ENCODE measurements around the gene TMEM229A. TPM values are rescaled to one million over a fixed set of nuclear protein-coding genes. Genes with fewer than 3 reads are reported as not detected.
"Not testable (repeated sequence)": the region's sequence is repeated elsewhere in the genome, so short reads cannot be mapped to it uniquely, and the experiment has no call there.

TMEM229A gene
- polyA plus RNA-seq, 4 donors: 0.08 to 0.14 (median 0.12) TPM

DNA sequence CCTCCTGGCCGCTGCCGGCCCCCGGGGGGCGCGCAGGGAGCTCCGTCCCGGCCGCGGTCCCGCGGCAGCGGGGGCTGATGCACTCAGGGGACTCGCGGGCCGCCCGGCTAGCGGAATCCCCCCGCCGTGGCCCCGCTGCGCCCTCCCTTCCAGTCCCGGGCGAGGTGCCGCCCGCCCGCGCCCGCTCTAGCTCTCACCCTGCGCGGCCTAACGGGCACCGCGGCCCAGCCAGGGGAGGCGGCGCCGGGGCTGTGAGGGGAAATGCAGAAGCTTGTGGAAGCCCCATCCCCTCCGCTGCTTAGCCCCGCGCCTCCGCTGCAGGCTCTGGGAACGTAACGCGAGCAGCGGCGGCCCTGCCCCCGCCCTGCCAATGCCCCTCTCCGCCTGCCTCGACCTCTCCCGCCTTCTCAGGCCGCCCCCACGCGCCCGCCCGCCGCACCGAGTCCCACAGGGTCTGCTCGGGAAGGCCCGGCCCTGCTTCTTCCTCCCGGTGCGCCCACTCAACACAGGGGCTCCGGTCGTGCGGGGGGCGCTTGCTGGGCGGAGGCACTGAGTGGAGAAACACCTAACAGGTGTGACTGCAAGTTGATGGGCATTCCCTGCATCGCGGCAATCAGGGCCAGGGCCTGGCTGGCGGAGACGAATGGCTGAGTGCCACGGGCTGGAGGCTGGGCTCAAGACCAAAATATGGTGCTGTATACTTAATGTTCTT, 384 bp upstream of the TMEM229A start:
- no peak for DNase-seq (ENCODE audit: low read depth in 4 of 4, low spot score in 2 of 4)

DNA sequence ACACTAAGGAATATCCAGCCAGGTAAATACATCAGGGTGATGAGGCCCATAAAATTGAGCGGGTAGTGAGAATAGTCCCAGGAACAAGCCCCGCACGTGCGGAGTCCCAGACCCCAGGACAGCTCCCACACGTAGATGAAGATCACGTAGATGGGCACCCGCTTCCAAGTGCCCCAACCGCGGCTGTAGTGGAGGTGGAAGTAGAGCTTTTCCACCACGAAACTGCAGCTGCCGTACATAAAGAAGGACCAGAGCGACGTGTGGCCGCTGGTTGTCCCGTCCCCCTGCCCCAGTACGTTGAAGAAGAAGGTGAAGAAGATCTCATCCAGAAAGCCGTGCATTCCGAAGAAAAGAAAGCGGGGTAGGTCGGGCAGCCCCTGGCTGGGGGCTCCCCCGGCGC, 948 bp downstream of the TMEM229A start:
- peak in 1 of 4 donors; percentile 3 for DNase-seq (ENCODE audit: low read depth in 4 of 4, low spot score in 2 of 4)

DNA sequence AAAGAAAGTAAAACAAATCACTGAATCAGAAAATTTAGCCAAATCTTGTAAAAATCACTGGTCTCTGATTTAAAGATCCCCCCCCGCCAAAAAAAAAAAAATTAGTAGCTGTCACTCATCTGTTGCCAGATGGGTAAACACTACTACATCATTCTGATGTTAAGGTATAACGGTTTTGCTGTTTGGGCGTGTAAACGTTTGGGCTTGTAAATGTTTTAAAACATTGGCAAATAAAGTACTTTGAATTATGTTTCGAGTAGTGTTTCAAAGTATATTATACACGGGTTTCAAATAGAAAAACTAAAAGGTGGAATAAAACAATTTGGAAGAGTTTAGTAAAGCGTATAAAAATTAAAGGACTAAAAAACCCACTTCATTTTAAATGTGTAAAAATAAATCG, 1.5 kb downstream of the TMEM229A start:
- DNase-seq (ENCODE audit: low read depth in 4 of 4, low spot score in 2 of 4): no peak

DNA sequence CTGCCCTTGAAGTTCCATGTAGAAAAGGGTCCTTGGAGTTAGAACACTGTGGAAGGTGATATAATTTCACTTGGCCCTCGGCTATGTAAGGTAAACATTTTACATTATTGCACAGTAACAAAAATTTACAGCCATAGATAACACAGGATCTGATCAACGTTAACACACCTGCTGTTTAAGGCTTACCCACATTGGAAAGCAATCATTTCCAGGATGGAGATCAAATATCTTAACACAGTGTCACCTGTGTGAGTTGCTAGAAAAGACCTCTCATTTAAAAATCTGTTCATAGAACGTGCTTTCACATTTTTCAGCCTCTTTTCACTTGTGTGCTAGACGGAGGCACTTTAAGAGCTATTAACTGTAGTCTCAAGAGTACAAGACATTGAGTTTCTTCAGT, 1.9 kb downstream of the TMEM229A start:
- DNase-seq (ENCODE audit: low read depth in 4 of 4, low spot score in 2 of 4): no peak

DNA sequence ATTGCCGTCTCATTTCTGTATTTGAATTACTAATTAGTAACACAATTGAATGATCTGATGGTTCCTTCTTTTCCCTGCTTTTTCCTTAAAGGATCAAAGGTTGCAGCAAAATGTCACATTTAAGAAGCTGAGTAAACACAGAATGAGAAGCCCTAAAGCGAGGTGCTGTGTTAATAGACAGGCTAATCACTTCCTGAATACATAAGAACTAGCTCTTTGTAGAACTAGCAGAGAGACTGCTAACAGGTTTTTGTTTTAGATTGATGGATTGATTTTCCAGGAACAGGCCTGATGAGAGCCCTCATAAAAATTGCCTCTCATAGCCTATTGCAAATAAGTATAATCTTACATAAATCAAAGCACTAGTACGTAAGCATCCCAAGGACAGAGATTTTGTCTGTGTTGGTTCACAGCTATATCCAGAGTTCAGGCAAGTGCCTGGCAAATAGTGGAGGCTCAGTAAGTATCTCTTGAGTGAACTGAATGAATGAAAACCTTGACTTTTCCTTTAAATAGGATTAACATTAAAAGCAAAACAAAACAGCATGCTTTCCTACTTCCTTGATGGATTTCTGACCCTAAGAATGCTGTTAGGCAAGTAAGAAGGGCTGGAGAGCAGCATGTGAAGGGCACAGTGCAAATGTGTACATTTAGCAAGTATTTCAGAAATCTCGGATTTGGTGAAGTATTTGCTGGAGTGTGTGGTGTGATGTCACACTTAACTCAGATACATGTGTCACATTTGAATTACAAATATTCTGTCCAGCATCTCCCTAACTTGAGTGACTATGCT, 3.3 kb downstream of the TMEM229A start:
- no peak for DNase-seq (ENCODE audit: low read depth in 4 of 4, low spot score in 2 of 4)

DNA sequence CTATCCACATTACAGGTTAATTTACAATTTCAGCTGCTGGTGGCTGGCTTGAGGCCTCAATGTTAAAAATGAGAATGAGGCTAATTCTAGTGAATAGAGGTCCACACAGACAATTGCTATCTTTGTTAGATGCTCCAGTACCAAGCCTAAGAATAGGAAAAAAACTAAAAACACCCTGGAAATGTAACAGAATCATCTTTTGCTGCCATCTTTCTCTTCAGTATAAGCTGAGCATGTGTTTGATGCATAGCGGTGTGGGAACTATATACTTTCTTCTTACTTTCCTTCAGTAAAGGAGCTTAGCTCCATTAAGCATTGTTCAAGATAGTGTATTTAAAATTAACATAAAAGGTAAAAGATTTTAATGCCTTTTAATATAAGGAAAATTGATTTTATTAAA, 5.6 kb downstream of the TMEM229A start:
- no peak for DNase-seq (ENCODE audit: low read depth in 4 of 4, low spot score in 2 of 4)

DNA sequence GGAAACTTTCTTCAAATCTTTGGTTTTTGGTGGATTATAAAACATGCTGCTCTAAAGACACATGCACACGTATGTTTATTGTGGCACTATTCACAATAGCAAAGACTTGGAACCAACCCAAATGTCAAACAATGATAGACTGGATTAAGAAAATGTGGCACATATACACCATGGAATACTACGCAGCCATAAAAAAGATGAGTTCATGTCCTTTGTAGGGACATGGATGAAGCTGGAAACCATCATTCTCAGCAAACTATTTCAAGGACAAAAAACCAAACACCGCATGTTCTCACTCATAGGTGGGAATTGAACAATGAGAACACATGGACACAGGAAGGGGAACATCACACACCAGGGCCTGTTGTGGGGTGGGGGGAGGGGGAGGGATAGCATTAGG, 8.5 kb downstream of the TMEM229A start:
- not testable (repeated sequence) for DNase-seq (ENCODE audit: low read depth in 4 of 4, low spot score in 2 of 4)

DNA sequence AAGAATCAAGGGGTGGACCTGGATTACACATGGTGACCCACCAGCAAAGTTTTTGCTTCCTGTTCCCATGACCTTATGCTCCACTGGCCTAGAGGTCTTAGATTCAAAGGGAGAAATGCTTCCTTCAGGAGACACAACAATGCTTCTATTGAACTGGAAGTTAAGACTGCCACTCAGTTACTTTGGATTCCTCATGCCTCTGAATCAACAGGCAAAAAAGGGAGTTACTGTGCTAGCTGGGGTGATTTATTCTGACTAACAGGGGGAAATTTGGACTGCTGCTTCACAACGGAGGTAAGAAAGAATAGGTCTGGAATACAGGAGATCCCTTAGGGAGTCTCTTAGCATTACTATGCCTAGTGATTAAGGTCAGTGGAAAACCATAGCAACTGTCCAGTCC, 10.3 kb downstream of the TMEM229A start:
- DNase-seq (ENCODE audit: low read depth in 4 of 4, low spot score in 2 of 4): no peak

DNA sequence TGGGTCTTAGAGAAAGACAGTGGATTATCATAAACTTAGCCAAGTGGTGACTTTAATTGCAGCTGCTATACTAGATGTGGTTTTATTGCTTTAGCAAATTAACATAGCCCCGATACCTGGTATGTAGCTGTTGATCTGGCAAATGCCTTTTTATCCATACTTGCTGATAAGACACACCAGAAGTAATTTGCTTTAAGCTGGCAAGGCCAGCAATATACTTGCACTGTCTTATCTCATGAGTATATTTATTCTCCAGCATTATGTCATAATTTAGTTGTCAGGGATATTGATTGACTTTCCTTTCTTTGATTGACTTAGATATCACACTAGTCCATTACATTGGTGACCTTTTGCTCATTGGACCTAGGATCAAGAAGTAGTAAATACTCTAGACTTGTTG, 12.8 kb downstream of the TMEM229A start:
- DNase-seq (ENCODE audit: low read depth in 4 of 4, low spot score in 2 of 4): no peak

DNA sequence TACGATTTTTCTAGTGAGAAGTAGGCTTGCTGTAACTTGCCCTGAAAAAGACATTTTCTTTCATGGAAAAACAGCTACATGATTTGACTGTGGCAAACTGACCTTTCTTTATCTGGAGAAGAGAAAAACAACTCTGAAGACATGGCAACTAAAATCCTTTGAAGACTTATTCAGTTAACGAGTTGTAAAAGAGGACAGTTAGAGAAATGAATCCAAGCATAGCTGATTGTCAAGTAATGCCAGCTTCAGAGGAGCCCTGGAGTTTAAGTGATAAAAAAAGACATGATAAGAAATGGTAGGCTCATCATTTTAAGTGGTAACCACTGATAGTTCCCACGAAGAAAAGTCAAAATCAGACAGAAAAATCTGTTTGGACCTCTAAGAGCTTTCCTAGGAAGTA, 19.6 kb downstream of the TMEM229A start:
- DNase-seq (ENCODE audit: low read depth in 4 of 4, low spot score in 2 of 4): no peak

DNA sequence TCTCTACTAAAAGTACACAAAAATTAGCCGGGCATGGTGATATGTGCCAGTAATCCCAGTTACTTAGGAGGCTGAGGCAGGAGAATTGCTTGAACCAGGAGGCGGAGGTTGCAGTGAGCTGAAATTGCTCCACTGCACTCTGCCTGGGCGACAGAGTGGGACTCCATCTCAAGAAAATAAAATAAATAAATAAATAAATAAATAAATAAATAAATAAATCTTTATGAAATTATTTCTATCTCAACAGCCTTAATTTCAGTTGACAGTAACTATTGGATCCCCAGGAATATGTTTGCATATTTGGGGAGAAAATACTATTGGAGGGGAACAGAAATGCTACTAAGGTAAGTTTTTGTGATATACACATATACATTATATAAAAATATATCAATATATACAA, 20.0 kb downstream of the TMEM229A start:
- no peak for DNase-seq (ENCODE audit: low read depth in 4 of 4, low spot score in 2 of 4)

DNA sequence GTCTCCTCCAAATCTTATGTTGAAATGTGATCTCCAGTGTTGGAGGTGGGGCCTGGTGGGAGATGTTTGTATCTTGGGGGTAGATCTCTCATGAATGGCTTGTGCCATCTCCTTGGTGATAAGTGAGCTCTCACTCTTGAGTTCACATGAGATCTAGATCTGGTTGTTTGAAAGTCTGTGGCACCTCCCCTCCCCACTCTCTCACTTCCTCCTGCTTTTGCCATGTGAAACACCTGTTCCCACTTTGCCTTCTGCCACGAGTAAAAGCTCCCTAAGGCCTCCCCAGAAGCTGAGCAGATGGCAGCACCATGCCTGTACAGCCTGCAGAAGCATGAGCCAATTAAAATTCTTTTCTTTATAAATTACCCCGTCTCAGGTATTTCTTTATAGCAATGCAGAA, 23.5 kb downstream of the TMEM229A start:
- DNase-seq (ENCODE audit: low read depth in 4 of 4, low spot score in 2 of 4): no peak

DNA sequence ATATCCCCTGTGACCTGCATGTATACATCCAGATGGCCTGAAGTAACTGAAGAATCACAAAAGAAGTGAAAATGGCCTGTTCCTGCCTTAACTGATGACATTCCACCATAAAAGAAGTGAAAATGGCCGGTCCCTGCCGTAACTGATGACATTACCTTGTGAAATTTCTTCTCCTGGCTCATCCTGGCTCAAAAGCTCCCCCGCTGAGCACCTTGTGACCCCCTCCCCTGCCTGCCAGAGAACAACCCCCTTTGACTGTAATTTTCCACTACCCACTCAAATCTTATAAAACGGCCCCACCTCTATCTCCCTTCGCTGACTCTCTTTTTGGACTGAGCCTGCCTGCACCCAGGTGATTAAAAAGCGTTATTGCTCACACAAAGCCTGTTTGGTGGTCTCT, 24.6 kb downstream of the TMEM229A start:
- DNase-seq (ENCODE audit: low read depth in 4 of 4, low spot score in 2 of 4): not testable (repeated sequence)

DNA sequence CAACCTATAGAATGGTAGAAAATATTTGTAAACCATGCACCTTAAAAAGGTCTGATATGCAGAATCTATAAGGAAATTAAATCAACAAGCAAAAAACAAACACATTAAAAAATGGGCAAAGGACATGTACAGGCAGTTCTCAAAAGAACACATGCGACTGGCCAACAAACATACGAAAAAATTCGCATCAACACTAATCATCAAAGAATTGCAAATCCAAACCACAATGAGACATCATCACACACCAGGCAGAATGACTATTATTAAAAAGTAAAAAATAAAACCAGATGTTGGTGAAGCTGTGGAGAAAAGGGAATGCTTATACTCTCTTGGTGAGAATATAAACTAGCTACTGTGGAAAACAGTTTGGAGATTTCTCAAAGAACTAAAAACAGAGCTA, 33.2 kb downstream of the TMEM229A start:
- DNase-seq (ENCODE audit: low read depth in 4 of 4, low spot score in 2 of 4): no peak

DNA sequence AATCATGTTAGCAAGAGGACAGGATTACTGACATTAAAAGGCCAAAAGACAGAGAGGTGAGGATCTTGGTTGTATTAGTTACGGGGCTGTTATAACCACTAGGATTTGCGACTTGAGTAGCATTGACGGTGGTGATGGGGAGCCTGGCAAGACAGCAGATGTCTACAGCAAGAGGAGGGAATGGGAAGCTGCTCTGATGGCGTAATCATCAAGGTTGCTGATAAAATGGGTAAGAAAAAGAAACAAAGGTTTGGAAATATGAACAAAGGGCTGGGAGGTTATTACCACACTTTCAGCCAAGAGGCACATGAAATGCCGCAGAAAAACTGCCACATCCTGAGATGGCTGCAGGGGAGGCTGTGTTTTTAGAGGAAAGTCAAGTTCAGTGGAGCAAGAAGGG, 33.9 kb downstream of the TMEM229A start:
- no peak for DNase-seq (ENCODE audit: low read depth in 4 of 4, low spot score in 2 of 4)

DNA sequence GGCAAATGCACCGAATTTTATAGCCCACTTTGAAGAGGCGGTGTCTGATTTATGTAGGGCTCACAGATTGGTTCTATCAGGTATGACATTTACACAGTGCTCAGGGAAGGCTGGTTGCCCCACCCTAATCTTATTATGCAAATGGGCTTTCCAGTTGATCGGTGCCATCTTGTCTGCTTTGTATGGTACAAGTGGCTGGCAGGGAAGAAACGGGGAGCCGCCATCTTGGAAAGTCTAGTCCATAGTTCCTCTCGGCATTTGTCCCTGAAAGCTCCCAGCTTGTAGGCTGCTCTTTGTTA, 36.6 kb downstream of the TMEM229A start:
- DNase-seq (ENCODE audit: low read depth in 4 of 4, low spot score in 2 of 4): no peak

DNA sequence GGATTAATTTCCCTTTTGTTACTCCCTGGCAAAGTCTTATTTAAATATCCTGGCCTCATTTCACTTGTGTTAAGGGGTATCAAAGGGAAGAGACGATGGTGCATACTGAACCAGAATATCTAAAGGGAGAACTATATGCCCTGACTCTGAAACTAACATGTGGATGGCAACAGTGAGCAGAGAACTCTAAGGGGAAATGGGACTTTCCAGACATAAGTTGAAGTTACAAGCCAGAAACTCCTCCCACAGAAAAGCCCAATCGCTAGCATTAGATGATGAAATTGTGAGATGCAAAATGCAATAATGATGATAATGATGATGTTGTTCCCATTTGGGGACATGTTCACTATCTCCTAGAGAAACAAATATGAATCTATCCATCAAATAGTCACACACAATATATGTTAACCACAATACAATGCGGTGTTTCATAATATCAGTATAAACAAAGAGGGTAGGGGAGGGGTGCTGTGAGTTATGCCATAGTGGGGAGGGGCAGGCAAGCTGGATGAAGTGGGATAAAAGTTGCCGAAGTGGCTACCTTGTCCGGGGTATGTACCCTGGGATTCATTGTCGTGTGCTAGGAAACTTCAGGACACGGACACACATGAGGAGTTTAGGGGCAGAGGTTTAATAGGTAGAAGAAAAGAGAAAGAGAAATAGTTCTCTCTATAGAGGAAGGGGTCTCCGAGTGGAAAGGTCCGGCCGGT, 37.1 kb downstream of the TMEM229A start:
- DNase-seq (ENCODE audit: low read depth in 4 of 4, low spot score in 2 of 4): no peak

DNA sequence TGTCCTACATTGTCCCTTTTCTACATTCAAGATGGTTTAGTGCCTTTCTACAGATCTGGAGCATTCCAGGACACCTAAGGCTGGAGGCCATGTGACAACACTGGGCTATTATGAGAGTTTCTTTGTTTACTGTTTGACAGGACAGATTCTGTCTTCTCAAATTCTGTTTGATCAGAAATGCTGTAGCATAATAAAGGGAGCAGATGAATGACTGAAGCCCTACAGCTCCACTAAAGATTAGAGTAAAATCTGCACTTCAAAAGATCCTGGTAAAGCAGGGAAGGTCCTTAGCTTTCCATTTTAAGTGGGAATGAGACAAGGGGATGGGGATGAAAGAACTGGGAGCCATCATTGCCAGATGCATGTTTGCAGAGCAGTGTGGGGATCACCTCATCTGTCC, 38.4 kb downstream of the TMEM229A start:
- no peak for DNase-seq (ENCODE audit: low read depth in 4 of 4, low spot score in 2 of 4)

DNA sequence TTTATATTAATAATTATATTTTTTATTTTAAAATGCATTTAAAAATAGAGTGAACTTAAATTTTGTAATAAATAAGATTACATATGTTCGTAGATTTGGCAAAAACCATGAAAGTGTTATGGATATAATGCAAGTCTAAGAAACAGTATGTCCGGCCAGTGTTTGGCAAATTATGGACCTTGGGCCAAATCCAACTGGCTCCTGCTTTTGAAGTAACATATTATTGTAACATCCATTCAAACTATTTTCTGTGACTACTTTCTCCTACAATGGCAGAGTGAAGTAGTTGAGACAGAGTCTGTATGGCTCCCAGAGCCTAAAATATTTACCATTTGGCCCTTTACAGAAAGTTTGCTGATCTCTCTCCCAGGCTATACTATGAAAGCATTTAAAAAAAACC, 38.9 kb downstream of the TMEM229A start:
- no peak for DNase-seq (ENCODE audit: low read depth in 4 of 4, low spot score in 2 of 4)

DNA sequence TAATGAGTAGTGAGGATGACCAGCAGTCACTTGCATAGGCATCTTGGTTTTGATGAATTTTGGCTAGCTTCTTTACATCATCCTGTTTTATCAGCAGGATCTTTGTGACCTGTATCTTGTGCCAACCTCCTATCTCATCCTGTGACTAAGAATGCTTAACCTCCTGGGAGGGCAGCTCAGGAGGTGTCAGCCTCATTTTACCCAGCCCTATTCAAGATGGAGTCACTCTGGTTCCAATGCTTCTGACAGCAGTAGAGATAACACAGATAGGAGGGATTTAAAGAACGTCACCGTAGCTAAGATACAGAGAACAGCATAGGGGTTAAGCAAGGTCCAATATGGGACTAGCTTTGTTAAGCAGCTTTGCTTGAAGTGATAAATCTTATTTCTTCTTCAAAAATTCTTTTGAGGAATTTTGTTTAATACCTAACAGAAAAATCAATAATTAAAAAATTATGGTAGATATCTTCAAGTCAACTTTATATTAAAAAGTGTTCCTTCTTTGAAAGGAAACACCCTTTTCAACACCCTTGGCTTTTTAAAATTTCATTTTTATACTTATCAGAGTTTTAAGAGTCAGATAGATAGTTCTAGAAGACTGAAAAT, 39.9 kb downstream of the TMEM229A start:
- no peak for DNase-seq (ENCODE audit: low read depth in 4 of 4, low spot score in 2 of 4)

DNA sequence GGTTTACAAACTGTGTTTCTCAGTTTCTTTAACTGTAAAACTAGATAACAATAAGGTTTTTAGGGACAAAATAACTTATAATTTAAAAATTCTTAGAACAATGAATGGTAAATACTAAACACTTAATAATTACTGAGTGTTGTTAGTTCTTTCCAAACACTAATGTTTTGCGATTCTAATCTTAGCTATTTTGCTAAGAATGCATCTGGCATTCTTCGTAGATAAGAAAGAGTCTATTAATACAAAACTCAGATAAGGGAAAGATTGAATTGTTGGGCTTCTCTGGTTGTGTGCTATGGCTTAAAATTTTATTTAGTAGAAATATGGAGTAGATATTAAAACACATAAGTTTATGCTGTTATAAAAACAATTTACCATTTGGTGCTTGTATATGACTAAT, 45.4 kb downstream of the TMEM229A start:
- DNase-seq (ENCODE audit: low read depth in 4 of 4, low spot score in 2 of 4): no peak
